NCI-H146 treated with DMSO at 0.1 percent for 48 hours (cell line): ENCODE results near the gene PHF13.
"Not testable (repeated sequence)": the region's sequence is repeated elsewhere in the genome, so short reads cannot be mapped to it uniquely, and the experiment has no call there.

Experiments
- DNase-seq: peaks from one replicate; lab custom pipeline; 2025; ENCODE audit not compliant: unreplicated experiment; lab: John Stamatoyannopoulos, UW

Gene PHF13

GRCh38 chr1:6657138-6657537 is 43.6 kb downstream of the PHF13 start:
- DNase-seq = no peak

GRCh38 chr1:6658359-6659060 is 45.0 kb downstream of the PHF13 start:
- no peak for DNase-seq

GRCh38 chr1:6660415-6661049 is 47.0 kb downstream of the PHF13 start:
- DNase-seq = no peak

- not testable (repeated sequence) for DNase-seq
These were observed 48.9 kb downstream of the PHF13 start for GRCh38 chr1:6662468-6662867.

- DNase-seq = no peak
These were observed 53.2 kb downstream of the PHF13 start for GRCh38 chr1:6666696-6667095.

GRCh38 chr1:6667139-6667538 is 53.6 kb downstream of the PHF13 start:
- no peak for DNase-seq

- no peak for DNase-seq
These were observed 55.0 kb downstream of the PHF13 start for GRCh38 chr1:6668503-6668902.

GRCh38 chr1:6672558-6672957 is 59.0 kb downstream of the PHF13 start:
- no peak for DNase-seq
